T-cell (primary cell): ENCODE results near the gene ADCK1. TPM values are rescaled to one million over a fixed set of nuclear protein-coding genes. Genes with fewer than 3 reads are reported as not detected.
"Not testable (repeated sequence)": the region's sequence is repeated elsewhere in the genome, so short reads cannot be mapped to it uniquely, and the experiment has no call there.

Experiments
- ATAC-seq, 4 experiments: fragments of 200-7000 bp in 3 of 4; fragments of 150-1000 bp in 1 of 4; cut with Tn5 transposase; replicated peaks in 1 of 4; 1 replicate in 3 of 4; 2 replicates in 1 of 4; pipeline ENCODE4 v1.10.0; 2021; ENCODE audit warnings: moderate library complexity in 3 of 4, mild to moderate bottlenecking in 2 of 4, moderate number of reproducible peaks in 1 of 4
- CTCF ChIA-PET, 2 donors: fragments of 300-600 bp; sonication (Branson Sonifier 250); formaldehyde crosslinking; loops; one replicate each; lab custom pipeline; 2022; ENCODE audit warnings: antibody characterized with exemption in 2 of 2; lab: Charles Lee
- POLR2A ChIA-PET, 2 donors: fragments of 300-600 bp; sonication (Branson Sonifier 250); formaldehyde crosslinking; loops; one replicate each; lab custom pipeline; 2022; ENCODE audit warnings: antibody characterized with exemption in 2 of 2; lab: Charles Lee
- DNase-seq, 35 experiments: peaks; one replicate each; pipeline versions ENCODE4 v3.0.0 to v3.0.0-alpha.2; 2013 to 2023
- H3K27ac ChIP-seq: one replicate; pipeline ENCODE4 v1.5.1; 2013; ENCODE audit warnings: low read length
- H3K27me3 ChIP-seq, 2 experiments: replicated peaks in 1 of 2; 1 replicate in 1 of 2; 2 replicates in 1 of 2; pipeline versions ENCODE4 v1.6.1 to v1.7.0; 2013; ENCODE audit warnings: low read length in 1 of 2, mixed read lengths in 1 of 2; ENCODE audit not compliant: control insufficient read depth in 2 of 2, insufficient read depth in 2 of 2; ENCODE audit errors: extremely low read depth in 1 of 2
- H3K36me3 ChIP-seq, 2 donors: 1 replicate in 1 of 2; 2 replicates in 1 of 2; pipeline versions ENCODE4 v1.6.1 to v1.7.0; 2013; ENCODE audit warnings: low read length in 1 of 2; ENCODE audit not compliant: control insufficient read depth in 2 of 2, insufficient read depth in 1 of 2; ENCODE audit errors: extremely low read depth in 1 of 2
- H3K4me1 ChIP-seq, 2 experiments: 1 replicate in 1 of 2; 2 replicates in 1 of 2; pipeline versions ENCODE4 v1.6.1 to v1.7.0; 2013; ENCODE audit warnings: low read length in 2 of 2, mixed read lengths in 1 of 2; ENCODE audit not compliant: insufficient read depth in 2 of 2, control insufficient read depth in 1 of 2; ENCODE audit errors: extremely low read depth in 1 of 2
- H3K4me3 ChIP-seq, 2 donors: 1 replicate in 1 of 2; 2 replicates in 1 of 2; pipeline versions ENCODE4 v1.5.1 to v1.7.0; 2013; ENCODE audit warnings: mild to moderate bottlenecking in 2 of 2, low read length in 1 of 2, moderate library complexity in 1 of 2; ENCODE audit not compliant: control insufficient read depth in 1 of 2; ENCODE audit errors: extremely low read depth in 1 of 2
- H3K9me3 ChIP-seq: 2 replicates; pipeline ENCODE4 v1.7.0; 2013
- H3K27ac Mint-ChIP-seq, 2 donors: one replicate each; pipeline ENCODE4 v1.8.0; 2020 to 2021; ENCODE audit warnings: mild to moderate bottlenecking in 2 of 2, mixed read lengths in 2 of 2
- H3K27me3 Mint-ChIP-seq, 2 donors: one replicate each; pipeline ENCODE4 v1.8.0; 2021 to 2022; ENCODE audit warnings: mixed read lengths in 2 of 2
- H3K36me3 Mint-ChIP-seq: one replicate; pipeline ENCODE4 v1.8.0; 2021; ENCODE audit warnings: mixed read lengths
- H3K4me1 Mint-ChIP-seq, 3 donors: one replicate each; pipeline ENCODE4 v1.8.0; 2020 to 2022; ENCODE audit warnings: mixed read lengths in 3 of 3, mild to moderate bottlenecking in 1 of 3
- H3K4me3 Mint-ChIP-seq, 3 donors: one replicate each; pipeline ENCODE4 v1.8.0; 2020 to 2022; ENCODE audit warnings: mild to moderate bottlenecking in 3 of 3, mixed read lengths in 3 of 3, moderate library complexity in 3 of 3
- H3K9me3 Mint-ChIP-seq, 3 donors: one replicate each; pipeline ENCODE4 v1.8.0; 2020 to 2022; ENCODE audit warnings: mixed read lengths in 3 of 3
- WGBS: methylation state at CpG from one replicate; pipeline ENCODE4 v1.1.5; 2013; ENCODE audit warnings: missing lambda C conversion rate; ENCODE audit not compliant: insufficient coverage; 5-methylcytosine and 5-hydroxymethylcytosine counted together
- total RNA-seq, 35 experiments: library from RNA in 6 of 35; stranded (reverse) in 6 of 35; fragments of 120-200 nt in 1 of 35; gene quantifications; one replicate each; pipeline versions ENCODE4 v1.2.1 to v1.2.4 and lab custom pipeline; 2013 to 2026

The ADCK1 gene
- total RNA-seq, 5 donors from 2014 or later (not counting 1 experiment from before 2014, with no cell fraction given) = 6.3 to 16.1 (median 9.1) TPM

DNA sequence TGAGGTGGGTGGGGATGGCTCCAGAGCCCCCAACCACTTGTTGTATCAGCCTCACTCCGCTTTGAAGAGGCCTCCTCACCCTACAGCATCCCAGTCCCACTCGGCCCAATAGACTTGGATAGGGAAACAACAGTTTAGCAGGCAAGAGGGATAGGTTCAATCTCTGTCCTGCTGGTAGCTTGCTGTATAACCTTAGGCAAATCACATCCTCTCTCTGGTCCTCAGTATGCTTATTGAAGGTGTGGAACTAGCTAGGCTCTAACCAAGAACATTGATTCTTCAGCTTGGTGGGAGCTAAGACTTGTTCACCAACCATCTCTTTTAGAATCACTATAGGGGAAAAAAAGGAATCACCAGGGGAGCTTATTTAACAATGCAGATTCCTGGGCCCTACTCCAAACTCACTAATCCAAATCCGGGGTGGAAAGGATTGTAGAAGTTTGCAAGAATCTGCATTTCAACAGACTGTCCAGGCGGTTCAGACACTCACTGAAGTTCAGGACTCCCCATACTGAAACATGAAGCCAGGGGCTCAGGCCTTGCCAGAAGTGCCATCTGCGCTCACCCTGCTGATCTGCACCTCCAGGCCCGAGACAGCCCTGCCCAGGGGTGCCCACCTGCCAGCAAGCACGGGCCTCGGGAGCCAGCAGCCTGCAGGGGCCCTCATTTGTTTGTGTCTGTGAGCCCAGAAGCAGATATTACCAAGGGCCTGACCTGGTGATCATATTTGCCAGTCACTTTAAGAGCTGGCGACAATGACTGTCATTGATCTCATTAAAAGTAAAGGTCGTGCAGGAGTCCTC lies 113.0 kb downstream of the ADCK1 start:
- Histone ChIP-seq H3K27ac (no peak overlapping the region), H3K36me3 (peaks cover 2 to 5% of the 10 kb centered on the region in 2 donors), H3K4me1 (no peaks in the 10 kb centered on the region), H3K4me3 (no peak overlapping the region), H3K27me3 (no peaks in the 10 kb centered on the region), H3K9me3 (no peaks in the 10 kb centered on the region)
- no peak overlapping the region for H3K27ac Mint-ChIP-seq
- ChIA-PET POLR2A (no interaction called here), CTCF (no interaction called here)
- no peak for ATAC-seq
- H3K36me3 Mint-ChIP-seq = peaks cover 51% of the 10 kb centered on the region
- WGBS = 82% methylated on average over 7 of the region's 10 CpGs
- H3K4me3 Mint-ChIP-seq = no peak overlapping the region
- H3K4me1 Mint-ChIP-seq = peaks cover 5 to 7% (median 5%) of the 10 kb centered on the region in 3 donors
- no peak for DNase-seq
- H3K9me3 Mint-ChIP-seq = no peaks in the 10 kb centered on the region
- H3K27me3 Mint-ChIP-seq = no peaks in the 10 kb centered on the region

- peaks cover 2 to 3% of the 10 kb centered on the region in 2 donors for H3K36me3 ChIP-seq
- H3K27ac ChIP-seq = no peak overlapping the region
- DNase-seq = no peak
- CTCF ChIA-PET = no interaction called here
- no peaks in the 10 kb centered on the region for H3K4me1 ChIP-seq
- peaks cover 48% of the 10 kb centered on the region for H3K36me3 Mint-ChIP-seq
- no peak overlapping the region for H3K4me3 Mint-ChIP-seq
- no peak for ATAC-seq
- no peaks in the 10 kb centered on the region for H3K27me3 Mint-ChIP-seq
- 83% methylated on average over 3 of the region's 4 CpGs for WGBS
- POLR2A ChIA-PET = no interaction called here
- no peaks in the 10 kb centered on the region for H3K27me3 ChIP-seq
- no peak overlapping the region for H3K4me3 ChIP-seq
- H3K9me3 ChIP-seq = no peaks in the 10 kb centered on the region
- H3K9me3 Mint-ChIP-seq = no peaks in the 10 kb centered on the region
- H3K27ac Mint-ChIP-seq = no peak overlapping the region
- no peaks in the 10 kb centered on the region for H3K4me1 Mint-ChIP-seq
Observed at GRCh38 chr14:77914073-77914721, 114.3 kb downstream of the ADCK1 start.

DNA sequence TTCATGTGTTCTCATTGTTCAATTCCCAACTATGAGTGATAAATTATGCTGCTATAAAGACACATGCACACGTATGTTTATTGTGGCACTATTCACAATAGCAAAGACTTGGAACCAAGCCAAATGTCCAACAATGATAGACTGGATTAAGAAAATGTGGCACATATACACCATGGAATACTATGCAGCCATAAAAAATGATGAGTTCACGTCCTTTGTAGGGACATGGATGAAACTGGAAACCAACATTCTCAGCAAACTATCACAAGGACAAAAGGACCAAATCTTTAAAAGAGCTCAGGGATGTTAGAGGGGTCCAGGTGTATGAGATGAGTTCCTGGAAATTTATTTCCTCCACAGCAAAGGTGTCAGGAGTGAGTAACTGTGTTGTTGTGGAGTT lies 115.5 kb downstream of the ADCK1 start:
- DNase-seq, H3K27me3 ChIP-seq, POLR2A ChIA-PET, H3K9me3 ChIP-seq, H3K4me1 Mint-ChIP-seq, H3K36me3 ChIP-seq, H3K27me3 Mint-ChIP-seq, H3K27ac Mint-ChIP-seq, H3K9me3 Mint-ChIP-seq, CTCF ChIA-PET, H3K4me3 ChIP-seq, H3K4me1 ChIP-seq, H3K27ac ChIP-seq, H3K4me3 Mint-ChIP-seq, ATAC-seq: not testable (repeated sequence)
- peaks cover 49% of the 10 kb centered on the region for H3K36me3 Mint-ChIP-seq
- no CpG with 5 or more reads among the region's 2 CpGs for WGBS

DNA sequence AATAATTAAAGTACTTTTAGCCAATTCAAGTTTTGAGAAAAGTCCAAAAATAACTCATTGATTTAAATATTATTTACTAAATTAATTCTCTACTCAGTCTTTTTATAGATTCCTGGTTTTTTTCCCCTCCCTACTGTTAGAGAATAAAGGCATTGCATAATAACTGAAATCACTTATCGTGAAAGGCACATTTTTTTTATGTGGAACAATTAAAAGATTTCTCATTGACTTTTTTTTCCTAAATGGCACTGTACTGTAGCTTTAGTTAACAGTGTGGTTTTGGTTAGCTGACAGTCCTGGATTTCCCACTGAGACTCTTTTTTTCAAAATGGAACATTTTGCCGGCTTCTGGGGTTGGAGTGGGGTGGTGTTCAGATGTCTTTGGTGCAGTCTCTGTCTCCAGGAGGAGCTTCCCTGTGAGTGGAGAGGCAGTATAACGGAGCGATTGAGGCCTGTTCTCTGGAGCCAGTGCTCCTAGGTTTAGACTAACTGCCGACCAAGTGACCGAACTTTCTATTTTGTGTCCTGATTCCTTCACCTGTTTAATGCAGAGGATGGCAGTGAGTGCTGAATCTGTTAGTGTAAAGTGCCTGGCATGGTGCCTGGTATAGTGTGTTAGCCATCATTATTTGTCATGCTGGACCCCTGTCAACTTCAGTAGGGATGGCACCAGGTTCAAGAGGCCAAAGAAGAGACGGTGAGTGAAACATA lies 117.7 kb downstream of the ADCK1 start:
- ChIA-PET CTCF (no interaction called here), POLR2A (no interaction called here)
- Histone ChIP-seq H3K9me3 (no peaks in the 10 kb centered on the region), H3K27me3 (no peaks in the 10 kb centered on the region), H3K27ac (no peak overlapping the region), H3K36me3 (peaks cover 0 to 7% of the 10 kb centered on the region in 2 donors), H3K4me1 (no peaks in the 10 kb centered on the region), H3K4me3 (no peak overlapping the region)
- peaks cover 48% of the 10 kb centered on the region for H3K36me3 Mint-ChIP-seq
- ATAC-seq = no peak
- no peak overlapping the region for H3K27ac Mint-ChIP-seq
- H3K9me3 Mint-ChIP-seq = peaks cover 0 to 6% (median 5%) of the 10 kb centered on the region in 3 donors
- H3K4me3 Mint-ChIP-seq = no peak overlapping the region
- WGBS = 100% methylated on average over 5 of the region's 7 CpGs
- no peaks in the 10 kb centered on the region for H3K4me1 Mint-ChIP-seq
- H3K27me3 Mint-ChIP-seq = no peaks in the 10 kb centered on the region
- no peak for DNase-seq

DNA sequence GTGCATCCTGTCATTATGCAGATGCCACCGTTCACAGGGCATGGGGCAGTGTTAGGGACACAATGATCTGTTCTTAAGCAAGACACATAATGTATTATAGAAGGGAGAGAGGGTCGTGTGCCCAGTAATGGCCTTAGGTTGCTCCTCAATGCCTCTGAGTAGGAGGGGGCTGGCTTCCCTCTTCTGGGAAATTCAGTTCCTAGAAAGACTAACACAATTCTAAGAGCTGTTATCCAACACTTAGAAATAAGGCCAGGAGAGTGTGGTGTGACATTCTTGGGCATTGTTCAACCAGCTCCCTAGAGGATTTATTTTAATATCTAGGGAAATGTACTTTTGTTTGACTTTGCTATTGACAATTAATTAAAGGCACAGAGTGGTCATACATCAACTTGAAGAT lies 118.5 kb downstream of the ADCK1 start:
- H3K27me3 ChIP-seq = no peaks in the 10 kb centered on the region
- H3K9me3 ChIP-seq = no peaks in the 10 kb centered on the region
- H3K27ac Mint-ChIP-seq = no peak overlapping the region
- ATAC-seq (no peak), DNase-seq (no peak)
- POLR2A ChIA-PET = no interaction called here
- no CpG with 5 or more reads among the region's 2 CpGs for whole genome bisulfite sequencing
- H3K4me3 ChIP-seq = no peak overlapping the region
- H3K36me3 Mint-ChIP-seq = peaks cover 47% of the 10 kb centered on the region
- no peaks in the 10 kb centered on the region for H3K4me1 Mint-ChIP-seq
- CTCF ChIA-PET = no interaction called here
- no peaks in the 10 kb centered on the region for H3K27me3 Mint-ChIP-seq
- H3K27ac ChIP-seq = no peak overlapping the region
- peaks cover 0 to 6% (median 5%) of the 10 kb centered on the region in 3 donors for H3K9me3 Mint-ChIP-seq
- peaks cover 0 to 7% of the 10 kb centered on the region in 2 donors for H3K36me3 ChIP-seq
- no peak overlapping the region for H3K4me3 Mint-ChIP-seq
- no peaks in the 10 kb centered on the region for H3K4me1 ChIP-seq

- DNase-seq (no peak), ATAC-seq (no peak)
- H3K27ac ChIP-seq = no peak overlapping the region
- WGBS = no CpG with 5 or more reads among the region's 5 CpGs
- Mint-ChIP-seq H3K4me1 (no peaks in the 10 kb centered on the region), H3K9me3 (peaks cover 0 to 6% (median 5%) of the 10 kb centered on the region in 3 donors), H3K36me3 (peaks cover 43% of the 10 kb centered on the region), H3K4me3 (no peak overlapping the region), H3K27me3 (no peaks in the 10 kb centered on the region), H3K27ac (no peak overlapping the region)
- no peaks in the 10 kb centered on the region for H3K4me1 ChIP-seq
- no peaks in the 10 kb centered on the region for H3K9me3 ChIP-seq
- no peak overlapping the region for H3K4me3 ChIP-seq
- ChIA-PET CTCF (no interaction called here), POLR2A (no interaction called here)
- peaks cover 0 to 11% of the 10 kb centered on the region in 2 donors for H3K36me3 ChIP-seq
- H3K27me3 ChIP-seq = no peaks in the 10 kb centered on the region
Observed at GRCh38 chr14:77920312-77920711, 120.4 kb downstream of the ADCK1 start.
